Raji (cell line): ENCODE results near the gene MTIF2.

Experiments
- POLR2A ChIP-seq: IDR thresholded peaks from 2 replicates; pipeline ENCODE4 v1.6.1; 2011; ENCODE audit warnings: low read depth, low read length, control low read depth; ENCODE audit not compliant: insufficient read depth

The MTIF2 gene

GRCh38 chr2:55239656-55240222 is 29.3 kb downstream of the MTIF2 start:
- no peak for TF ChIP-seq POLR2A

- TF ChIP-seq POLR2A, result 0 out of 2 replicates have a peak, but pooled peaks have one; percentile 15
Observed at GRCh38 chr2:55236992-55237543, 32.0 kb downstream of the MTIF2 start.

GRCh38 chr2:55235724-55236538 is 33.1 kb downstream of the MTIF2 start:
- no peak for TF ChIP-seq POLR2A

GRCh38 chr2:55233658-55233940 is 35.4 kb downstream of the MTIF2 start:
- no peak for TF ChIP-seq POLR2A

- TF ChIP-seq POLR2A, result no peak
Observed at GRCh38 chr2:55232863-55233657, 36.0 kb downstream of the MTIF2 start.

- TF ChIP-seq POLR2A, result peak; percentile 93
Observed at GRCh38 chr2:55232084-55232862, 36.8 kb downstream of the MTIF2 start, which contains the start of the genes CLHC1 and RPS27A. CLHC1 (minus strand) TSS chr2:55232293; CDS start chr2:55222411, 9,882 bp downstream. RPS27A (plus strand) TSS chr2:55232688; CDS start chr2:55232825, 137 bp downstream.

- TF ChIP-seq POLR2A, result no peak
Observed at GRCh38 chr2:55231546-55232083, 37.4 kb downstream of the MTIF2 start.

GRCh38 chr2:55230551-55230950 is 38.5 kb downstream of the MTIF2 start:
- no peak for TF ChIP-seq POLR2A

GRCh38 chr2:55229221-55229620 is 39.8 kb downstream of the MTIF2 start:
- TF ChIP-seq POLR2A, result no peak

GRCh38 chr2:55228226-55228563 is 40.8 kb downstream of the MTIF2 start:
- no peak for TF ChIP-seq POLR2A

- no peak for TF ChIP-seq POLR2A
Observed at GRCh38 chr2:55225481-55226020, 43.5 kb downstream of the MTIF2 start.

GRCh38 chr2:55224761-55225261 is 44.2 kb downstream of the MTIF2 start:
- TF ChIP-seq POLR2A, result no peak

GRCh38 chr2:55223958-55224760 is 44.9 kb downstream of the MTIF2 start:
- TF ChIP-seq POLR2A, result no peak
